A204.1 (cell line): ENCODE measurements around the gene CTSH.
"Not testable (repeated sequence)": the region's sequence is repeated elsewhere in the genome, so short reads cannot be mapped to it uniquely, and the experiment has no call there.

Experiments used
- FAIRE-seq: peaks from 2 replicates; lab custom pipeline; 2012; peaks lifted over from hg19 to GRCh38; lab: Jason Lieb, UNC

Gene CTSH

GRCh38 chr15:78921940-78922339 lies 22.9 kb downstream of the CTSH start:
- no peak for FAIRE-seq

- no peak for FAIRE-seq
These were observed 23.3 kb downstream of the CTSH start for GRCh38 chr15:78921517-78921916.

- FAIRE-seq, result no peak
These were observed 27.0 kb downstream of the CTSH start for GRCh38 chr15:78917888-78918287.

GRCh38 chr15:78916088-78916487 lies 28.8 kb downstream of the CTSH start:
- FAIRE-seq, result no peak

GRCh38 chr15:78915341-78916087 lies 29.3 kb downstream of the CTSH start:
- FAIRE-seq, result no peak

- no peak for FAIRE-seq
These were observed 30.6 kb downstream of the CTSH start for GRCh38 chr15:78914027-78914764.

GRCh38 chr15:78913012-78913411 lies 31.8 kb downstream of the CTSH start:
- no peak for FAIRE-seq

- no peak for FAIRE-seq
These were observed 32.5 kb downstream of the CTSH start for GRCh38 chr15:78912316-78912715.

GRCh38 chr15:78910271-78910670 lies 34.6 kb downstream of the CTSH start:
- FAIRE-seq, result no peak

GRCh38 chr15:78909791-78910228 lies 35.0 kb downstream of the CTSH start:
- FAIRE-seq, result no peak

GRCh38 chr15:78909160-78909695 lies 35.6 kb downstream of the CTSH start:
- FAIRE-seq, result no peak

- FAIRE-seq, result no peak
These were observed 37.3 kb downstream of the CTSH start for GRCh38 chr15:78907577-78907976.

- FAIRE-seq, result no peak
These were observed 38.6 kb downstream of the CTSH start for GRCh38 chr15:78906316-78906620.

GRCh38 chr15:78904599-78905358 lies 40.1 kb downstream of the CTSH start:
- no peak for FAIRE-seq

GRCh38 chr15:78902281-78903032 lies 42.4 kb downstream of the CTSH start:
- not testable (repeated sequence) for FAIRE-seq

- not testable (repeated sequence) for FAIRE-seq
These were observed 43.9 kb downstream of the CTSH start for GRCh38 chr15:78900819-78901533.

- no peak for FAIRE-seq
These were observed 46.3 kb downstream of the CTSH start for GRCh38 chr15:78898540-78898939.

- no peak for FAIRE-seq
These were observed 49.4 kb downstream of the CTSH start for GRCh38 chr15:78895471-78895870.

- no peak for FAIRE-seq
These were observed 51.3 kb downstream of the CTSH start for GRCh38 chr15:78893538-78893937.

GRCh38 chr15:78889000-78889399 lies 55.8 kb downstream of the CTSH start:
- no peak for FAIRE-seq

- no peak for FAIRE-seq
These were observed 63.2 kb downstream of the CTSH start for GRCh38 chr15:78881681-78882080.
